Ovary (tissue), 9 donors: ENCODE measurements around the gene RAC2. TPM values are rescaled to one million over a fixed set of nuclear protein-coding genes. Genes with fewer than 3 reads are reported as not detected.

Source experiments
- DNase-seq, 5 donors: peaks; one replicate each; pipeline ENCODE4 v3.0.0-alpha.2; 2019 to 2020
- H3K27ac ChIP-seq, 2 donors: fragments of 200-600 bp; one replicate each; pipeline versions ENCODE4 v1.5.1 to v1.8.0; 2019 to 2022
- H3K27me3 ChIP-seq: fragments of 200-600 bp; one replicate; pipeline ENCODE4 v1.8.0; 2022
- H3K36me3 ChIP-seq: fragments of 200-600 bp; sonication (generic); one replicate; pipeline ENCODE4 v1.5.1; 2019
- H3K4me1 ChIP-seq: one replicate; pipeline ENCODE4 v1.8.1; 2013; ENCODE audit warnings: mild to moderate bottlenecking, moderate library complexity; ENCODE audit not compliant: insufficient read depth
- H3K4me3 ChIP-seq: fragments of 200-600 bp; sonication (generic); one replicate; pipeline ENCODE4 v1.5.1; 2017
- H3K9me3 ChIP-seq, 2 donors: fragments of 200-600 bp in 1 of 2; sonication (generic) in 1 of 2; one replicate each; pipeline versions ENCODE4 v1.5.1 to v1.8.1; 2013 to 2019; ENCODE audit warnings: mild to moderate bottlenecking in 1 of 2, moderate library complexity in 1 of 2
- EP300 ChIP-seq: sonication (generic); formaldehyde crosslinking; IDR thresholded peaks from one replicate; pipeline ENCODE4 v1.6.1; 2017; ENCODE audit warnings: antibody characterized with exemption
- POLR2A ChIP-seq: fragments of 450-650 bp; IDR thresholded peaks from one replicate; pipeline ENCODE4 v1.6.1; 2017; ENCODE audit warnings: antibody characterized with exemption, mild to moderate bottlenecking, moderate library complexity
- WGBS, 3 donors: extraction: QIAGEN DNeasy Blood & Tissue Kit in 1 of 3; methylation state at CpG; one replicate each; pipeline versions ENCODE4 v1.1.5 to v1.1.7; 2013 to 2017; 5-methylcytosine and 5-hydroxymethylcytosine counted together
- intact Hi-C, 4 donors: fragments of 100-400 bp; cut with DNase I; formaldehyde crosslinking; loops; one replicate each; pipeline versions ENCODE4 v1.11.0 to v1.15.1; 2022 to 2023
- polyA plus RNA-seq, 2 donors: library from polyadenylated mRNA; stranded (reverse); fragments of 200-250 nt in 1 of 2; fragments of 350-450 nt in 1 of 2; fragmentation: Illumina TruSeq in 1 of 2; extraction: RNeasy Lipid Tissue Mini Kit (QIAGEN cat#74804) in 1 of 2; gene quantifications; one replicate each; pipeline ENCODE4 v1.2.3, GENCODE V29; 2013 to 2014
- total RNA-seq, 7 donors: library from RNA; depleted of rRNA in 2 of 7; stranded (reverse); fragments of >200 nt in 2 of 7; fragmentation: NEBNext Ultra II Directional in 3 of 7; extraction: Animal tissue kit (Norgen Biotek cat#: 25700) in 3 of 7; gene quantifications; one replicate each; pipeline versions ENCODE4 v1.1.0 to v1.2.4, GENCODE V29; 2016 to 2023
- TF ChIP-seq, protein P1 (sequence below), 3 donors: fragments of 450-650 bp in 2 of 3; fragments of 200-600 bp in 1 of 3; IDR thresholded peaks; one replicate each; pipeline versions ENCODE4 v1.5.1 to v1.8.0; 2016 to 2022; ENCODE audit warnings: antibody characterized with exemption in 3 of 3, mild to moderate bottlenecking in 1 of 3
- donor health status: DM: no; HTN: no; CAD: no; lungs with moderate emphysema.
- donor health status: DM: no; HTN: no; CAD: no.
- donor health status: Bipolar disorder and iron deficiency.
- donor health status: DM: yes; HTN: yes; CAD: no.
- donor health status: DM: no; HTN: no; CAD: no.
- donor health status: DM: yes; HTN: yes; CAD: no.

The RAC2 gene
- total and polyA plus RNA-seq, 9 donors: 2.3 to 18.4 (median 6.0) TPM

DNA sequence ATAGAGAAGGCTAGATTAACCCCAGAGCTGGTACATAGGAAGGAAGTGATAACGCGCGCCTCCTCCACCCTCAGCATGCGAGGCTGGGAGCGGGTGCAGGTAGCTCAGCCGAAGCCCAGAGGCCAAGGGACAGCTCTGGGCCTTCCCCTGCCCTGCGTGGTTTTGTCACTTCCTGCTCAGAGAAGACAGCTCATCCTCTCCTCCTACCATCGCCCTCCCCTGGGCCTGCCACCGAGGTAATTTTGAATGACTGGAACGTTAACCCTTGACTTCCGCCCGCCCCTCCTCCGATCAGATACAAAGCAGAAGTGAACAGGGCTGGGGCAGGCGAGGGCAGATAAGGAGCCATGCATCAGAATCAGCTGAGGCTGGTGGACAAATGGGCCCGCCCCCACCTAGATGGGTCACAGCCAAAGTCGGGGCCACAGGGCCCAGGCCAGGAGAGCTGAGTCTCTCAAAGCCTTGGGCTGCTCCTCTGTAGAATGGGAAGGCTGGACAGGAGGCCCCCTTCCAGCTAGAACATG lies 1.6 kb downstream of the RAC2 start:
- TF ChIP-seq EP300 (no peak), POLR2A (no peak)
- TF ChIP-seq, protein P1, sequence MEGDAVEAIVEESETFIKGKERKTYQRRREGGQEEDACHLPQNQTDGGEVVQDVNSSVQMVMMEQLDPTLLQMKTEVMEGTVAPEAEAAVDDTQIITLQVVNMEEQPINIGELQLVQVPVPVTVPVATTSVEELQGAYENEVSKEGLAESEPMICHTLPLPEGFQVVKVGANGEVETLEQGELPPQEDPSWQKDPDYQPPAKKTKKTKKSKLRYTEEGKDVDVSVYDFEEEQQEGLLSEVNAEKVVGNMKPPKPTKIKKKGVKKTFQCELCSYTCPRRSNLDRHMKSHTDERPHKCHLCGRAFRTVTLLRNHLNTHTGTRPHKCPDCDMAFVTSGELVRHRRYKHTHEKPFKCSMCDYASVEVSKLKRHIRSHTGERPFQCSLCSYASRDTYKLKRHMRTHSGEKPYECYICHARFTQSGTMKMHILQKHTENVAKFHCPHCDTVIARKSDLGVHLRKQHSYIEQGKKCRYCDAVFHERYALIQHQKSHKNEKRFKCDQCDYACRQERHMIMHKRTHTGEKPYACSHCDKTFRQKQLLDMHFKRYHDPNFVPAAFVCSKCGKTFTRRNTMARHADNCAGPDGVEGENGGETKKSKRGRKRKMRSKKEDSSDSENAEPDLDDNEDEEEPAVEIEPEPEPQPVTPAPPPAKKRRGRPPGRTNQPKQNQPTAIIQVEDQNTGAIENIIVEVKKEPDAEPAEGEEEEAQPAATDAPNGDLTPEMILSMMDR (IDR thresholded peaks at IDR 0.05): no peak
- intact Hi-C loops: no loop called here
- H3K27ac ChIP-seq: no peak overlapping the region
- no peaks in the 10 kb centered on the region for H3K27me3 ChIP-seq
- no peaks in the 10 kb centered on the region for H3K4me1 ChIP-seq
- no peaks in the 10 kb centered on the region for H3K36me3 ChIP-seq
- DNase-seq: peak in 1 of 5 donors; percentile 14
- no peak overlapping the region for H3K4me3 ChIP-seq
- WGBS, 3 donors: 63 to 71% (median 68%) methylated on average over 16 of the region's 16 CpGs
- no peaks in the 10 kb centered on the region for H3K9me3 ChIP-seq

DNA sequence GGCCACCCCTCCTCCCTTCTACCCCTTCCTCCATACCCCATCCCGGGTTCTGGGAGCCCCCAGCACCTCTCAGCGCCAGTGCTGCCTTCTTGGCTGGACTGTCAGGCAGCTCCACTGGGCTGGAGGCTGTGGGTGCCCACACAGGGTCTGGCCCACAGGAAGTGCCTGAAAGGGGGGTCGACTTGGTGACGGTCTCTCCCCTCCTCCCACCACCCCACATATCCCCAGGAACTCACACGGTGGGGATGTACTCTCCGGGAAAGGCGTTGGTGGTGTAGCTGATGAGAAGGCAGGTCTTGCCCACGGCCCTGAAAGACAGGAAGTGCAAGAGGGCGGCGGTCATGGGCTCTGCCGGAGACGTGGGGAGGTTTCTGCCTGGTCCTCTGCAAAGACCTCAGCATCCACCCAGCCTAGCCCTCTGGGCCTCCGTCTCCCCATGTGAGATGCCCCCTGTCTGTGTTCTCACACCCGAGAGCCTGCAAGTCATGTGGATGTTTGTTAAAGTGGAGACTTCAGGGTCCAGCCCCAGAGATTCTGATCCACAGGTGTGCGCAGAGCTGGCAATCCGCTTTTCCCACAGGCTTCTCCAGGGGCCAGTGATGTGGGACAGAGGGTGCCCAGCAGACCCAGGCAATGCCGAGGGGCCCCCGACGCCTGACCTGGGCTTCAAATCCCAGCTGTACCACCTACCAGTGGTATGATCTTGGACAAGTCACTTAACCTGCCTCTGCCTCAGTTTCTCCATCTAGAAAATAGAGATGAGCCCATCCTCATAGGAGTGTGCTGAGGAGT lies 2.5 kb downstream of the RAC2 start:
- 63 to 70% (median 67%) methylated on average over 19 of the region's 19 CpGs for WGBS, 3 donors
- no peak overlapping the region for H3K4me3 ChIP-seq
- TF ChIP-seq EP300 (no peak), POLR2A (no peak)
- H3K27ac ChIP-seq: no peak overlapping the region
- no peaks in the 10 kb centered on the region for H3K27me3 ChIP-seq
- no peaks in the 10 kb centered on the region for H3K9me3 ChIP-seq
- intact Hi-C loops: no loop called here
- peak in 1 of 5 donors; percentile 11 for DNase-seq
- no peaks in the 10 kb centered on the region for H3K4me1 ChIP-seq
- no peaks in the 10 kb centered on the region for H3K36me3 ChIP-seq

DNA sequence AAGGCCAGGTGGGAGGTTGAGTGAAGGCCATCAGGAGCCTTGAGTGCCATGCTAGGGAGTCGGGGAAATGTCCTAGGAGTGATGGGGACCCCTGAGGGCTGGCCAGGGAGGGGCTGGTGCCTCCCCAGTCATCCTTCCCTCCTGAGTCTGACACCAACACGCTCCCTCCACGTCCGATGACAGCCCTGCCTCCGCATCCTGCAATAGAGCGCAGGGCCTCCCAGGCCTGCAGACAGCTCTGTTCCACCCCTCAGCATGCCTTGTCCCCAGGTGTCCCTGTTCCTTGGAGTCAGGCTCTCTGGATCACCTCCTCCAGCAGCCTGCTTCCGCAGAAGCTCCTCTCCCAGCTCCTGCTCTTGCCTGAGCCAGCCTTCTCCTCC lies 3.1 kb downstream of the RAC2 start:
- Histone ChIP-seq H3K27me3 (no peaks in the 10 kb centered on the region), H3K4me3 (no peak overlapping the region), H3K36me3 (no peaks in the 10 kb centered on the region), H3K9me3 (no peaks in the 10 kb centered on the region), H3K4me1 (no peaks in the 10 kb centered on the region), H3K27ac (no peak overlapping the region)
- intact Hi-C loops: no loop called here
- TF ChIP-seq, protein P1 (IDR thresholded peaks at IDR 0.05): no peak
- TF ChIP-seq EP300: no peak
- no peak for TF ChIP-seq POLR2A
- peak in 1 of 5 donors; percentile 2 for DNase-seq
- WGBS, 3 donors: 79 to 86% (median 81%) methylated on average over 7 of the region's 7 CpGs

DNA sequence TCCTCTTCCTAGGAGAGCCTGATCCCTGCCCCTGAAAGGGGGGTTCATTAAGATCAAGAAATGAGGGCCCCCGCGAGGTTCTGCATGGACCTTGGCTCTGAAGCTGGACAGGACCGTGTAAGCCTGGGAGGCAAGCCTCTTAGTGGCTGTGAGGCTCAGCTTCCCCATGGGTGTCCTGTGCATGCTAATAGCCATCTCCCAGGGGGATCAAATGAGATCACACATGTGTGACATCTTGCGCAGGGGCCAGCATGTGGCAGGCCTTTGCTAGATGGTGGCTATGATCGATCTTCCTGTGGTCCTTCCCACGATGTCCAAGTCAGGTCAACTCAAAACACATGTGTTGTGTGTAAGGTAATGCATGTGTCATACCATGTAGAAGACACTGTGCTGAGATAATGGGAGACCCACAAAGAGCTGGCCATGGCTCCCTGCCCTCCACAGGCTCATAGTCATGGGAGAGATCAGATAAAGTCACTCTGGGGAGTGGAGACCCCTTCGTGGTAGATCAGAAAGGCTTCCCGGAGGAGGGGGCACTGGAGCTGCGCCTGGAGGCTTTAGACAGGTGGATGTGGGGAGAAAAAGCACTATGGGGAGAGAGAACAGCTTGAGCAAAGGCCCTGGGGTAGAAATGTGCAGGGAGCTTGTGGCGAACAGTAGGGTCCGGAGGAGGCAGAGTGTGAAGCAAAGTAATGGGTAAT lies 3.7 kb downstream of the RAC2 start:
- no peak overlapping the region for H3K27ac ChIP-seq
- DNase-seq: peak in 1 of 5 donors; percentile 0
- TF ChIP-seq POLR2A: no peak
- TF ChIP-seq, protein P1 (IDR thresholded peaks at IDR 0.05): no peak
- TF ChIP-seq EP300: no peak
- intact Hi-C loops: no loop called here
- H3K4me1 ChIP-seq: no peaks in the 10 kb centered on the region
- no peaks in the 10 kb centered on the region for H3K27me3 ChIP-seq
- no peaks in the 10 kb centered on the region for H3K9me3 ChIP-seq
- no peak overlapping the region for H3K4me3 ChIP-seq
- no peaks in the 10 kb centered on the region for H3K36me3 ChIP-seq
- 79 to 83% (median 82%) methylated on average over 11 of the region's 11 CpGs for whole genome bisulfite sequencing, 3 donors
